CD4-positive, alpha-beta T cell treated with Interleukin-6 at 100 ng/mL for 8 hours (primary cell): ENCODE results near the gene SGK2.
"Not testable (repeated sequence)": the region's sequence is repeated elsewhere in the genome, so short reads cannot be mapped to it uniquely, and the experiment has no call there.

Experiments used
- DNase-seq: peaks from one replicate; pipeline ENCODE4 v3.0.0-alpha.2; 2020; ENCODE audit warnings: mixed read lengths, low spot score

The SGK2 gene

DNA sequence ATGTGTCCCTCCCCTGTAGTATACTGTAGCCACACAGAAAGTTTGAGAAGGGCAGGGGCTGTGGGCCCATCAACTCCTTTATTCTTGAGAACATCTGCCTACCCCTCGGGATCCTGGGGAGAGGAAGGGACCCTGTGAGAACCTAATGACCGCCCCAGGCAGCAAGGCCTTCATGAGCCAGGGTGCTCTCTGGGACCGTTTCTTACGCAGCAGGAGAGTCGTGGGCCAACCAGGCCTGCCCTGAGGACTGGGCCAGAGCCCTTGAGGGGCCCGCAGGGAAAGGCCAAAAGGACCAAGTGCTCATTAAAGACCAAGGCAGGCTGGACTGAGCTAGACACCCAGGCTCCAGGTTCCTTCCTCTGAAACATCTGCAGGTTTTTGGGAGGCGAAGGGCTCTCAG, 5.2 kb downstream of the SGK2 start:
- DNase-seq: no peak

- no peak for DNase-seq
Observed at GRCh38 chr20:43564455-43564854, 5.6 kb downstream of the SGK2 start.

GRCh38 chr20:43564993-43565757, 6.3 kb downstream of the SGK2 start:
- no peak for DNase-seq

DNA sequence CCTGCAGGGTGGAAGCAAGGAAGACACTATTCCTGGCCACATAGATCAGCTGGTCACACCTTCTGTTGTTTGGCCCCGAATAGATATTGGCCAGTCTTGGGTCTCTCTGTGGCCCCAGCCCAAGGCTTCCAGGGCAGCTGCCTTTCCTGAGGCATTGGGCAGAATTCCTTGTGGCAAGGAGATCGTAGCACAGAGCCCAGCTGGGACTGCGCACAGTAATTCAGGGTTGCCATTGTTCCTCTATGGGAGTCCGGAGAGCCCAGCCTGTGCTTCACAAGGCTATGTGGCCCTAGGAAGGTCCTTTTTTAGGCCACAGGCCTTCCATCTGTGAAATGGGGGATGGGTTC, 6.9 kb downstream of the SGK2 start:
- DNase-seq: no peak

DNA sequence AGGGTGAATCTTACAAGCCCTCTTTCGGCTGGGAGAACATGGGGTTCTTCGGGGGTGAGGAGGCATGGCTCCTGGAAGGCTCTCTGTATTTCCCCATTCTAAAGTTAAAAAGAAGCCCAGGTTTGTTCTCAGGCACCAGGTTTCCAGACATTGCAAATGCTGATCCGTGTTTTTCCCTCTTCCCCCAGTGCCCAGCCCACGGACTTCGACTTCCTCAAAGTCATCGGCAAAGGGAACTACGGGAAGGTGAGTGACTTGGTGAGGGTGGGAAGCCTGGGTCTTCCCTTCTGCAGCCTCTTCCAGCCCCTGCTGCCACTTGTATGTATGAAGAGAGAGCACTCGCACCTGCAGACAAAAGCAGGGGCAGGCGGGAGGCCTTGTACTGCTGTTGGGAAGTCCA, 8.7 kb downstream of the SGK2 start:
- DNase-seq: no peak

DNA sequence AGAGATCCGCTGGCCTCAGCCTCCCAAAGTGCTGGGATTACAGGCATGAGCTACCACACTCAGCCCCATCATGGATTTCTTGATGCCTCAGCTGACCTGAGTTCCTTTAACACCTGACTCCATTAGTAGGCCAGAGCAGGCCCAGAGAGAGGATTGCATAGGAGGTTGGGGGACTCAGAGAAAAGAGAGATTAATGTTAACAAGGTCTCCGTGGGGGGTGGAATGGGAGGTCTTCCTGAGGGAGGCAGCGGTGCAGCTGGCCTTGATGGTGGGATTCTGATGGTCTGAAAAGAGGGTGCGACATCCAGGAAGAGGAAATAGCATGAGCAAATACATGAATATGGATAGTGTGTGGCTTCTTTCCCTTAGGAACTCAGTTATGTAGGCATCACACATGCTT, 9.9 kb downstream of the SGK2 start:
- no peak for DNase-seq

DNA sequence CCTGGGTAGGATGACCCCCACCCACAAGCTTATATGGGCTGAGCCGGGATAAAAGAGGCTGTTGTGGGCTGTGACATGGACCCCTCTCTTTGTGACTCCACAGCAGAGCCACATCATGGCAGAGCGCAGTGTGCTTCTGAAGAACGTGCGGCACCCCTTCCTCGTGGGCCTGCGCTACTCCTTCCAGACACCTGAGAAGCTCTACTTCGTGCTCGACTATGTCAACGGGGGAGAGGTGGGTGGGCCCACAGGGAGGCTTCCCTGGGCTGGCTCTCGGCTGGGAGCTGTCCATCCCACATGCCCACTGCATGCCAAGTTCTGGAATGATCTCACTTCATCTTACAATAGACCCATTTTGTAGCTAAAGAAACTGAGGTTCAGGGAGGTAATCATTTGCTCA, 10.5 kb downstream of the SGK2 start:
- DNase-seq: no peak

DNA sequence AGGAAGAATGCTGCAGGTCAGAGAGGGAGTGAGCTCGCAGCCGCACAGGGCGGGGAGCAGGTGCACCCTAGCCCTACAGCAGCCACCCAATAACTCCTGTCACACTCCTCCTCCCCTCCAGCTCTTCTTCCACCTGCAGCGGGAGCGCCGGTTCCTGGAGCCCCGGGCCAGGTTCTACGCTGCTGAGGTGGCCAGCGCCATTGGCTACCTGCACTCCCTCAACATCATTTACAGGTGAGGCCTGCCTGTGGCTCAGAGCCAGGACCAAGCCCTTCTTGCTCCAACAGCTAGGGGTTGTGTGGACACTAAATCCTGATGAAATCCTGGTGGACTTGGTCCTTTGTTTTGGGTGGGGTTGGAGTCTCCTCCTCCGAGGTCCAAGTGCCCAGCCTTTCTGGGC, 11.7 kb downstream of the SGK2 start:
- DNase-seq: no peak

DNA sequence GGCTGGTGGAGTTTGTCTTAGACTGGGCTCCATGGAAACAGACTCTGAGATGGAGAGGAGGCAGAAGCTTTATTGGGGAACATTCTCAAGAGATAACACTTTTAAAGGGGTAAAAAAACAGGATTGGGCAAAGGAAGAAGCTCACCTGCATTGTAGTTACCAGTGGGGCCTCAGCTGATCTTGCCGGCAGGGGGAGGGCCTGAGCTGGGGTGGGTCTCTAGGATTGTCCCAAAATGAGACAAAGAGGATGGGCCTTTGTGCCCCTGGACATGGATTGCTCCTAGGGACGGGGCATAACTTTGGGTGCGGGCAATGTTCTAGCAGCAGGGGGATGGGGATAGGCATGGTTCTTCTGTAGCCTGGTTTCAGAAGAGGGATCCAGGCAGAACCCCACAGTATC, 12.5 kb downstream of the SGK2 start:
- no peak for DNase-seq

DNA sequence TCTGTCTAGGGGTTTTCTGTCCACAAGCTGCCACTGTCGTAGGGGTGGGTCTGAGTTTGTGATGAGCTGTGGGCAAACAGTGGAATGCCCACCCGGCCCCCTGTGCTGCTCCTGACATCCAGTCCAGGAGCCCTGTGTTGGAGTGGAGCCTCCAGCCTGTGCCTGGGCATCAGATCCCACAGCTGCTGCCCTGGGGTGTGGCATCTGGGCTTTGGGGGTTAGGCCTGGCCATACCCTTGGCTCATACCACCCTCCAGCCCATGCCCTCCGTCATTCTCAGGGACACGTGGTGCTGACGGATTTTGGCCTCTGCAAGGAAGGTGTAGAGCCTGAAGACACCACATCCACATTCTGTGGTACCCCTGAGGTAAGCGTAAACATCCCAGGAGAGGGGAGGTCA, 12.9 kb downstream of the SGK2 start:
- DNase-seq: no peak

DNA sequence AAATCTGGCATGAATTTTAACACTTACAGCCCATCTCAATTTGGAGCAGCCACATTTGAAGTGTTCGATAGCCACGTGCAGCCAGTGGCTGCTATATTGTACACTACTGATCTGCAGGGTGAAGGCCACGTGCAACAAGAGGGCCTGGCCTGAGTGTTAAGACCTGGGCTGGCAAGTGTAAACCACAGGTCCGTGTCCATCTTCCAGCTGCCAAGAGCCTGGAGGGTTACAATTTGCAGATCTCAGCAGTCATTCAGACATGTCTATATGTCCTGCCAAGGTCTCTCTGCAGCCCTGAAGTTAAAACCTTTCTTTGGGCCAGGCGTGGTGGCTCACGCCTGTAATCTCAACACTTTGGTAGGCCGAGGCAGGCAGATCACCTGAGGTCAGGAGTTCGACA, 14.1 kb downstream of the SGK2 start:
- no peak for DNase-seq

- no peak for DNase-seq
Observed at GRCh38 chr20:43576108-43576507, 17.3 kb downstream of the SGK2 start.

GRCh38 chr20:43579861-43580793, 21.3 kb downstream of the SGK2 start:
- no peak for DNase-seq

DNA sequence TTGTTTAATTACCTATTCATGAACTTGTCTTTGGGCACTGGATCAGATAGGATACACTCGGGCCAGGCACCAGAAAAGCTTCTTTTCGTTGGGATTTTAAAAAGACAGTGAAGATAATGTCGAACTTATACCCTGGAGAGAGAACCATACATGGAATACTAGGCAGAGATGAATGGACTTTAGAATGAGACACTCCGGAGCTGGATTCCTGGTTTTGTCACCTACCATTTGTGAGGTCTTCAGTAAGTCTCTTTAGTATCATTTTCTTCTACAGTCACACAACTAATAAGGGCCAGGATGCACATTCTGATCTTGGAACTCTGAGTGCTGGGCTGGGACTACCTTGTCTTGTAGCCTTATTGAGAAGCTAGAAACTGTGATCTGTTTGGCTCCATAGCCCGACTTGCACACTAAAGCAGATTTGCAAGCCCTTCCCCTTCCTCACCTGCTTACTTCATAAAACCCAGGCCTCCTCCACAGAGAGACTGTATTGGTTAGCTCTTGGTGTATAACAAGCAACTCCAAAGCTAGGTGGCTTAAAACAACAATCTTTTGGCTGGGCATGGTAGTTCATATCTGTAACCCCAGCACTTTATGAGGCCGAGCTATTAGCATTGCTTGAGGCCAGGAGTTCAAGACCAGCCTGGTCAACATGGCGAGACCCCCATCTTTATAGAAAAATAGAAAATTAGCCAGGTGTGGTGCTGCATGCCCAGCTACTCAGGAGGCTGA, 24.5 kb downstream of the SGK2 start:
- DNase-seq: no peak

DNA sequence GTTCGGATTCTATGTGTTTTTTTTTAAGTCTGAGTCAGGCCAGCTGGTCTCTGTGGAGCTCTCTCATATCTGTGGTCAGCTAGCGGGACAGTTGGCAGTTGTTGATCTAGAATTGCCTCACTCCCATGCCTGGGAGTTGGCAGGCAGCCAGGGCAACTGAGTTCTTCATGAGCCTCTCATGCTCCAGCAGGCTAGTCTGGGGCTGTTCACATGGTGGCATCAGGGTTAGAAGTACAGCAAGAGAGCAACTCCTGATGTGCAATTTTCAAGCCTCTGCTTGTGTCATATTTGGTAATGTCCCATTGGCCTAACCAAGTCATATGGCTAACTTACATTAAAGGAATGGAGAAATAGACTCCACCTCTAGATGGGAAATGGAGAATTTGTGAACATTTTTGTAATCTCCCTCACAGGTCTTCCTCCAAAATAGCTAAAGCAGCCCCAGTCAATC, 25.2 kb downstream of the SGK2 start:
- DNase-seq: no peak

- DNase-seq: no peak
Observed at GRCh38 chr20:43584448-43585136, 25.8 kb downstream of the SGK2 start.

- no peak for DNase-seq
Observed at GRCh38 chr20:43586641-43587040, 27.8 kb downstream of the SGK2 start.

- not testable (repeated sequence) for DNase-seq
Observed at GRCh38 chr20:43588526-43588925, 29.7 kb downstream of the SGK2 start.

DNA sequence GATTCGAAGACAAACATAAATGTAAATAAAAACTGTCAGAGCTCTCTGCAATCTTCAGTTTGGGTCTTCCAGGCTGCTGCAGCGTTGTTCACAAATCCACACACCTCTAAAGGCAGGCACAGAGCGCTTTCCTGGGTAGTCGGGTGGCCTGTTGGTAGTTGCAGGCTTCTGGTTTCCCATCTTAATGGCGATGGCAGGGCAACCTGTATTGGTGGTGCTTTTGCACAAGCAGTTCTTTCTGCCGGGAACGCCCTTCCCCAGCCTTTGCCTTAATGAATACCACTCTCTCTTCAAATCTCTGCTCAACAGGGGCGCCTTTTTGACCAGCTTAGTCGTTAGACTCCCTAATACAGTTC, 31.2 kb downstream of the SGK2 start:
- DNase-seq: peak; percentile 4

GRCh38 chr20:43590392-43591303, 31.8 kb downstream of the SGK2 start, which contains the start of gene IFT52:
TSS of gene IFT52 (plus strand) at chr20:43590937. CDS start at chr20:43594699, 3,762 bp downstream.
- peak; percentile 86 for DNase-seq

DNA sequence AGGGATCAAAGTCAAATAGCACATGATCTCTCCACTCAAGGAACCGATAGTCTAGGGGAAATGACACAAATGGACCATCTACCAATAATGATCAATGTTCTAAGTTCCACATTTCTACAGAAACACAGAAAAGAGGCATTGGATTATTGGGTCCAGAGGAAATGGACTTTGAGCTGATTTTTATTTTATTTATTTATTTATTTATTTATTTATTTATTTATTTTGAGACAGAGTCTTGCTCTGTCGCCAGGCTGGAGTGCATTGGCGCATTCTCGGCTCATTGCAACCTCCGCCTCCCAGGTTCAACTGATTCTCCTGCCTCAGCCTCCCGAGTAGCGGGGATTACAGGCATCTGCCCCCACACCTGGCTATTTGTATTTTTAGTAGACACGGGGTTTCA, 43.1 kb downstream of the SGK2 start:
- not testable (repeated sequence) for DNase-seq
